IMR-90 (cell line): ENCODE data around the gene SLC25A3. TPM values are rescaled to one million over a fixed set of nuclear protein-coding genes. Genes with fewer than 3 reads are reported as not detected.

Source experiments
- ATAC-seq: fragments of 200-7000 bp; cut with Tn5 transposase; 2 replicates; pipeline ENCODE4 v1.9.1; 2020; ENCODE audit warnings: low read depth, mild to moderate bottlenecking, moderate library complexity
- BruUV-seq: library from RNA; stranded (reverse); fragments of 400-500 nt; replicated peaks from 2 replicates; lab custom pipeline; 2021; lab: Mats Ljungman, UMichigan
- CTCF ChIA-PET: fragments of 300-600 bp; formaldehyde crosslinking; extraction: SDS; loops from one replicate; lab custom pipeline; 2021; ENCODE audit warnings: antibody characterized with exemption; lab: Yijun Ruan, JAX
- POLR2A ChIA-PET: fragments of 300-600 bp; sonication (Branson Sonifier 250); formaldehyde crosslinking; loops from one replicate; lab custom pipeline; 2022; ENCODE audit warnings: antibody characterized with exemption; ENCODE audit not compliant: unreplicated experiment; lab: Charles Lee
- DNase-seq: peaks from one replicate; pipeline ENCODE4 v3.0.0; 2013
- H2AFZ ChIP-seq: replicated peaks from 2 replicates; pipeline ENCODE3; 2013; ENCODE audit warnings: low read length, mild to moderate bottlenecking; ENCODE audit not compliant: poor library complexity
- H2AK5ac ChIP-seq: 2 replicates; pipeline ENCODE4 v1.6.1; 2013; ENCODE audit warnings: low read depth, low read length, inconsistent platforms
- H2AK9ac ChIP-seq: replicated peaks from 2 replicates; pipeline ENCODE3; 2013; ENCODE audit warnings: mild to moderate bottlenecking, low read depth, low read length, moderate library complexity; ENCODE audit not compliant: poor library complexity
- H2BK120ac ChIP-seq: 2 replicates; pipeline ENCODE4 v1.6.1; 2013; ENCODE audit warnings: low read depth, low read length, inconsistent platforms
- H2BK15ac ChIP-seq: 3 replicates; pipeline ENCODE4 v1.6.1; 2013; ENCODE audit warnings: low read depth, low read length, inconsistent platforms
- H2BK20ac ChIP-seq: 2 replicates; pipeline ENCODE4 v1.6.1; 2013; ENCODE audit warnings: low read depth, mild to moderate bottlenecking, inconsistent platforms, low read length, moderate library complexity
- H2BK5ac ChIP-seq: 2 replicates; pipeline ENCODE4 v1.6.1; 2013; ENCODE audit warnings: mild to moderate bottlenecking, low read depth, low read length, inconsistent platforms; ENCODE audit not compliant: poor library complexity, severe bottlenecking
- H3K14ac ChIP-seq: replicated peaks from 2 replicates; pipeline ENCODE4 v1.6.1; 2013; ENCODE audit warnings: low read depth, low read length, inconsistent platforms
- H3K18ac ChIP-seq: 2 replicates; pipeline ENCODE4 v1.6.1; 2013; ENCODE audit warnings: low read depth, low read length, control low read depth
- H3K23ac ChIP-seq: 2 replicates; pipeline ENCODE4 v1.6.1; 2013; ENCODE audit warnings: low read depth, low read length, inconsistent platforms
- H3K27ac ChIP-seq: 2 replicates; pipeline ENCODE4 v1.5.1; 2013; ENCODE audit warnings: mild to moderate bottlenecking, control low read depth, low read length; ENCODE audit not compliant: insufficient read depth
- H3K27me3 ChIP-seq: 2 replicates; pipeline ENCODE4 v1.6.1; 2013; ENCODE audit warnings: low read length; ENCODE audit not compliant: control insufficient read depth, insufficient read depth
- H3K36me3 ChIP-seq: 2 replicates; pipeline ENCODE4 v1.6.1; 2013; ENCODE audit warnings: low read length, mixed read lengths; ENCODE audit not compliant: control insufficient read depth, insufficient read depth
- H3K4ac ChIP-seq: 2 replicates; pipeline ENCODE4 v1.6.1; 2013; ENCODE audit warnings: low read depth, low read length, inconsistent platforms
- H3K4me1 ChIP-seq: 2 replicates; pipeline ENCODE4 v1.6.1; 2013; ENCODE audit warnings: low read length, mixed read lengths; ENCODE audit not compliant: control insufficient read depth, insufficient read depth
- H3K4me2 ChIP-seq: 2 replicates; pipeline ENCODE4 v1.6.1; 2013; ENCODE audit warnings: low read depth, mild to moderate bottlenecking, control low read depth, low read length, moderate library complexity
- H3K4me3 ChIP-seq: 2 replicates; pipeline ENCODE4 v1.5.1; 2013; ENCODE audit warnings: low read depth, mild to moderate bottlenecking, control low read depth, low read length, moderate library complexity; ENCODE audit not compliant: insufficient read depth
- H3K56ac ChIP-seq: 2 replicates; pipeline ENCODE4 v1.6.1; 2013; ENCODE audit warnings: low read length, inconsistent platforms; ENCODE audit not compliant: insufficient read depth; ENCODE audit errors: extremely low read depth
- H3K79me1 ChIP-seq, 2 experiments: 2 replicates each; pipeline ENCODE4 v1.6.1; 2013; ENCODE audit warnings: low read length in 2 of 2, inconsistent platforms in 1 of 2, low read depth in 1 of 2
- H3K9ac ChIP-seq: 2 replicates; pipeline ENCODE4 v1.6.1; 2013; ENCODE audit warnings: low read depth, low read length, control low read depth
- H3K9me1 ChIP-seq: 2 replicates; pipeline ENCODE4 v1.6.1; 2013; ENCODE audit warnings: low read length, inconsistent platforms; ENCODE audit not compliant: insufficient read depth
- H3K9me3 ChIP-seq: 2 replicates; pipeline ENCODE4 v1.6.1; 2013; ENCODE audit warnings: low read length; ENCODE audit not compliant: control insufficient read depth, insufficient read depth
- H4K20me1 ChIP-seq: 2 replicates; pipeline ENCODE4 v1.6.1; 2013; ENCODE audit warnings: low read length, inconsistent platforms; ENCODE audit not compliant: insufficient read depth
- H4K5ac ChIP-seq: 2 replicates; pipeline ENCODE4 v1.6.1; 2013; ENCODE audit warnings: mild to moderate bottlenecking, low read depth, low read length, control low read depth
- H4K8ac ChIP-seq, 2 experiments: 2 replicates each; pipeline ENCODE4 v1.6.1; 2013; ENCODE audit warnings: low read depth in 2 of 2, low read length in 2 of 2, control low read depth in 1 of 2, inconsistent platforms in 1 of 2
- H4K91ac ChIP-seq: 2 replicates; pipeline ENCODE4 v1.6.1; 2013; ENCODE audit warnings: low read depth, low read length, inconsistent platforms; ENCODE audit not compliant: insufficient read depth
- CEBPB ChIP-seq: IDR thresholded peaks from 2 replicates; pipeline ENCODE4 v1.6.1; 2012; ENCODE audit warnings: low read depth, low read length, improper control_type of control experiment
- CHD1 ChIP-seq: IDR thresholded peaks from 2 replicates; pipeline ENCODE4 v1.6.1; 2012; ENCODE audit warnings: low read depth, low read length, improper control_type of control experiment
- FOS ChIP-seq: fragments of 150-350 bp; IDR thresholded peaks from 2 replicates; pipeline ENCODE4 v1.6.1; 2016; ENCODE audit warnings: low read depth, low read length
- MAFK ChIP-seq: IDR thresholded peaks from 2 replicates; pipeline ENCODE4 v1.6.1; 2012; ENCODE audit warnings: low read depth, low read length, improper control_type of control experiment
- RCOR1 ChIP-seq: IDR thresholded peaks from 2 replicates; pipeline ENCODE4 v1.6.1; 2012; ENCODE audit warnings: mild to moderate bottlenecking, low read length, improper control_type of control experiment; ENCODE audit not compliant: insufficient replicate concordance
- WGBS, 2 experiments: methylation state at CpG; one replicate each; pipeline versions ENCODE4 v1.1.5 to v1.1.7; 2013; ENCODE audit warnings: missing lambda C conversion rate in 2 of 2; ENCODE audit not compliant: insufficient read length in 1 of 2; ENCODE audit errors: extremely low coverage in 2 of 2; 5-methylcytosine and 5-hydroxymethylcytosine counted together
- dilution Hi-C: fragments of 300-500 bp; cut with HindIII; formaldehyde crosslinking; loops from one replicate; pipeline ENCODE4 v1.14.3; 2018; ENCODE audit warnings: low sequenced_read_pairs; ENCODE audit not compliant: unreplicated experiment
- in situ Hi-C: fragments of 300-500 bp; cut with MboI; formaldehyde crosslinking; loops from 3 replicates; pipeline ENCODE4 v1.14.3; 2019; ENCODE audit warnings: low sequenced_read_pairs, inconsistent platforms, mixed read lengths
- intact Hi-C: fragments of 100-400 bp; cut with micrococcal nuclease; formaldehyde crosslinking; loops from 2 replicates; pipeline ENCODE4 v1.10.0; 2022
- polyA plus RNA-seq, 3 experiments: library from polyadenylated mRNA; depleted of rRNA; stranded (reverse); fragments of >200 nt; gene quantifications; 2 replicates each; pipeline ENCODE4 v1.2.3, GENCODE V29; 2012; ENCODE audit warnings: low replicate concordance in 1 of 3
- total RNA-seq: library from RNA; depleted of rRNA; stranded (reverse); fragments of >200 nt; gene quantifications from 2 replicates; pipeline ENCODE4 v1.2.3, GENCODE V29; 2012
- TF ChIP-seq, protein P1 (sequence below): fragments of 150-350 bp; IDR thresholded peaks from 2 replicates; pipeline ENCODE4 v1.6.1; 2016; ENCODE audit warnings: low read depth, mild to moderate bottlenecking, low read length, moderate library complexity, borderline replicate concordance
- TF ChIP-seq, protein P2 (sequence below): fragments of 150-350 bp; IDR thresholded peaks from 2 replicates; pipeline ENCODE4 v1.6.1; 2017; ENCODE audit warnings: mild to moderate bottlenecking, antibody characterized with exemption, low read length, low read depth

Gene SLC25A3
- total and polyA plus RNA-seq, 2 of the 4 experiments (the other 2 are of a cell fraction): 657 to 861 TPM

- intact Hi-C loops (loop anchor here (2.0 to 5.0 kb wide), 4 partner anchors 27 to 92 kb away; partner anchors contain the start of gene TMPO), in situ Hi-C loops (no loop called here), dilution Hi-C loops (no loop called here)
- Histone ChIP-seq H3K18ac (peak overlapping the region; percentile 29; the same call in 1 of the 2 replicates), H3K27ac (peak overlapping the region; percentile 95), H4K8ac (peak overlapping the region; percentile 76 to 88), H3K4me1 (peaks cover 5% of the 10 kb centered on the region), H3K79me1 (peaks cover 0 to 24% of the 10 kb centered on the region in 2 experiments; a peak in 3 of 4 replicates), H2AK5ac (peak overlapping the region; percentile 90), H4K20me1 (peaks cover 45% of the 10 kb centered on the region), H2BK20ac (no peak overlapping the region), H3K27me3 (no peaks in the 10 kb centered on the region), H3K23ac (peak overlapping the region; percentile 98), H3K9me3 (no peaks in the 10 kb centered on the region), H2BK5ac (peak overlapping the region; percentile 80), H3K56ac (peak overlapping the region; percentile 79), H3K4ac (peak overlapping the region; percentile 86), H3K4me2 (peak overlapping the region; percentile 98), H2AK9ac (peak overlapping the region; percentile 98), H4K91ac (peak overlapping the region; percentile 64), H3K9ac (peak overlapping the region; percentile 100), H3K4me3 (peak overlapping the region; percentile 96), H2BK120ac (no peak overlapping the region), H4K5ac (peak overlapping the region; percentile 35), H2BK15ac (no peak overlapping the region), H3K36me3 (peaks cover 24% of the 10 kb centered on the region), H3K14ac (peak overlapping the region; percentile 91), H2AFZ (peak overlapping the region; percentile 89), H3K9me1 (peaks cover 8% of the 10 kb centered on the region)
- no TSS peak for BruUV-seq
- ChIA-PET CTCF (interaction anchor here (0.6 to 4.0 kb wide), 3 partner anchors 25 to 60 kb away, joined by 3 to 14 read pairs (median 5); no protein-coding TSS in a partner anchor), POLR2A (interaction anchor here (0.6 to 0.7 kb wide), 2 partner anchors 55 to 1532 kb away, joined by 3 read pairs; no protein-coding TSS in a partner anchor)
- WGBS, 2 experiments: 1% methylated on average over 20 of the region's 35 CpGs; no CpG with 5 or more reads in 1 of the 2 experiments
- no peak for DNase-seq
- peak; percentile 6 for ATAC-seq
- TF ChIP-seq, protein P1, sequence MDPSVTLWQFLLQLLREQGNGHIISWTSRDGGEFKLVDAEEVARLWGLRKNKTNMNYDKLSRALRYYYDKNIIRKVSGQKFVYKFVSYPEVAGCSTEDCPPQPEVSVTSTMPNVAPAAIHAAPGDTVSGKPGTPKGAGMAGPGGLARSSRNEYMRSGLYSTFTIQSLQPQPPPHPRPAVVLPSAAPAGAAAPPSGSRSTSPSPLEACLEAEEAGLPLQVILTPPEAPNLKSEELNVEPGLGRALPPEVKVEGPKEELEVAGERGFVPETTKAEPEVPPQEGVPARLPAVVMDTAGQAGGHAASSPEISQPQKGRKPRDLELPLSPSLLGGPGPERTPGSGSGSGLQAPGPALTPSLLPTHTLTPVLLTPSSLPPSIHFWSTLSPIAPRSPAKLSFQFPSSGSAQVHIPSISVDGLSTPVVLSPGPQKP: no peak
- TF ChIP-seq CHD1 (0 out of 2 replicates have a peak, but pooled peaks have one; percentile 57), RCOR1 (no peak), CEBPB (no peak), FOS (no peak), MAFK (no peak)
- TF ChIP-seq, protein P2, sequence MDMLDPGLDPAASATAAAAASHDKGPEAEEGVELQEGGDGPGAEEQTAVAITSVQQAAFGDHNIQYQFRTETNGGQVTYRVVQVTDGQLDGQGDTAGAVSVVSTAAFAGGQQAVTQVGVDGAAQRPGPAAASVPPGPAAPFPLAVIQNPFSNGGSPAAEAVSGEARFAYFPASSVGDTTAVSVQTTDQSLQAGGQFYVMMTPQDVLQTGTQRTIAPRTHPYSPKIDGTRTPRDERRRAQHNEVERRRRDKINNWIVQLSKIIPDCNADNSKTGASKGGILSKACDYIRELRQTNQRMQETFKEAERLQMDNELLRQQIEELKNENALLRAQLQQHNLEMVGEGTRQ: no peak
Observed at GRCh38 chr12:98594050-98594835, 757 bp downstream of the SLC25A3 start.
